Islet of Langerhans (tissue), 1 donor: ENCODE data around the gene SIRT5.

Experiments
- FAIRE-seq: peaks from one replicate; lab custom pipeline; 2011; peaks lifted over from hg19 to GRCh38; lab: Jason Lieb, UNC

The SIRT5 gene

DNA sequence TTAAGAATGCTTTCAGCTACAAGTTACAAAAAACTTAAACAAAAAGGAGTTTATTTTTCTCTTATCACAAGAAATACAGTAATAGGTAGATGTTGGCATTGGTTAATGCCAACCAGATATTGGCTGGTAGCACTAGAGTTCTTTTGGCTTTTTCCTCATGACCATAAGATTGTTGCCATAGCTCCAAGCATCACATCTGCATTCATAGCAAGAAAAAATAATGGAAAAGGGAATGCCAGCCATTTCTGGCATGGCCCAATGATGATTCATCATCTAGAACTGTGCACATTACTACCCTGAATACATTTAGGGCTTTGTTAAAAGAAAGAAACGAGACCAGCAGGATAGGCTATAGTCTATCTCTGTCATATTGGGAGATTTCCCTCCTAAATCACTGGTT lies 20.8 kb upstream of the SIRT5 start:
- no peak for FAIRE-seq

DNA sequence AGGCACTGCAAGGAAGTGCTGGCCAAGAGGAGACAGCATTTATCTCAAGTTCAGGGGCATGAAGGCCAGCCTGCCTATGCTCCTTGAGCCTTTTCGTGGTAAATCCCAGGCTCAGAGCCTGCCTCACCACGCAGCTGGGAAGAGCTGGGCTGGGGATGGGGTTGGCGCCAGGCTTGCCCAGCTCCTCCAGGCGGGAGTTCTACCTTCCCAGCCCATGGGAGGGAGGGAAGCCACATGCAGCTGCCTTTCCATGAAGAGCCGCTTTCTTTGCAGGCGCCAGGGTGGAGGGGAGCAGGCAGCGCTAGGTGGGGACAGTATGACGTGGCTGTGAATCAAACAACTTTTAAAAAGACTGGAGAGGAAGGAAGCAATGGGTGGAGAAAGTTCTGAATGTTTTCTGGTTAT lies 19.5 kb upstream of the SIRT5 start:
- FAIRE-seq, result no peak

DNA sequence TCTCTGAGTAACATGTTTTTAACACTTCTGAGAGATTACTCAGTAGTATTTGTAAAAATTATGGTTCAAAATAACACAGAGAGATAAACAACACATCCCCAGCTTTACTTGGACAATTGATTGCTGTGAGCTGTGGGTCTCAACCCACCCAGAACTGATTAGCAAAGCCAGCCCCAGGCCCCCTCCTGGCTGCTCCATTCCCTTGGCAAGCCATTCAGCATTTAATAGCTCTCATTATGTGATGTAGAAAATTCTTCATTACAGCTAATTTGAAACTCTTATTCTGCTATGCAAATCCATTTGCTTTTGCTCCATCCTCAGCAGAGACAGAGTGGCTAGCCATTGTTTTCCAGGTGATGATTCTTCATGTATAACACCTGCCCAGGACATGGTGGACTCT lies 16.6 kb upstream of the SIRT5 start:
- no peak for FAIRE-seq

DNA sequence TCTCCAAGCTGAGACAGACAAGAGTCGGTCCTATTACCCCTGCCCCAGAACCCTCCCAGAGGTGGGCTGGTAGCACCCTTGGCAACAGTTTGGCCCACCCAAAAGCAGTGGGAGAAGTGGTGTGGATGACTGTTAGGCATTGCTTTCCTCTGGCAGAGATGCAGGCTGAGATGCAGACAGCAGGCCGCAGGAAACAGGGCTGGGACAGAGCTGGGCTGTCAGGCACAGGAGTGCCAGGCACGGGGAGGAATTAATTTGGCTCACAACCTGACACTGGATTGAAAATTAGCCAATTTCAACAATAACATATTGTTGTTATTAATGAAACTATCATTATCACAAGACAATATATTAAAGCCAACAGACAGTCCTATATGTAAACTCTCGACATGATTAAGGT lies 15.7 kb upstream of the SIRT5 start:
- no peak for FAIRE-seq

DNA sequence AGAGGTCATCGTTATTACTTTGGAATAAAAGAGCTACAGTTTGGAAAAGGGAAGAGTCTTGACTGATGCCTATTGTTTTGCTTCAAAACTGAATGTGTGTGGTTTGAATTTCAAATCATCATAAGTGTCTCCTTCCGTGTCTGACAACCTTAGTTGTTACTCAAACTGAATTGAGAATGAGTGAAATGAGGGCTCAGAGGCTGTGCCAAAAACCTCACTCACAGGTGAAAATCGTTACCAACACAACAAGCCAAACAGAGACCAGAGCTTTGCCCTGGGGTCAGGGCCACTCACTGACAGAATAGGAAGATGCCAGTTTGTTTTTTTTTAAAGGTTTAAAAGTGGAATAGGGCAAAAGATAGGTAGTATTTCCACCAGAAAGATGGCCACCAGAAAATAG lies 15.2 kb upstream of the SIRT5 start:
- FAIRE-seq, result no peak

DNA sequence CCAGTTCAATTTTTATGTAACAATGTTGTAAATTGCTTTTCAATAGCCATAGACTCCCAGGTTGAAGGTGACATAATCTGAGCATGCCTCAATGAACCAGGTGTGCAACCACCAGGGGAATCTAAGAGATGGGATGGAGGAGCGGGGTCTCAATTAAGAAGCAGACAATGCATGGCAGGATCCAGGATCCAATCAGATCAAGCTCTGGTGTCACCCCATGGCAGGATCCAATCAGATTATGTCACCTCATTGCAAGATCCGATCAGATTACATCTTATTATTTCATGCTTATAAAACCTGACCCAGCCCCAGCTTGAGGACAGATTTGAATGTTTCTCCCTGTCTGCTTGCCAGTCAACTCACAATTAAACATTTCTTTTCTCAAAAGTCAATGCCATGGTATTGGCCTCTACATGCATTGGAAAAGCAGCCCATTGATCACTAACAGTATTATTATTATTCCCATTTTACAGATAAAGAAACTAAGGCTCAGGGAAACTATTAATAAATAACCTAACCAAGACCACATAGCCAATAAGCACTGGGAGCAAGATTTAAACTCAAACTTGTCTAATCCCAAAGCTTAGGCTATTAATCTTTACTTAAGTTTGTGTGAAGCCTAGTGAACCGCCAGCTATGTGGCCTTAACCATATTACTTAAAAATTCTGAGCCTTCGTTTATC lies 14.3 kb upstream of the SIRT5 start:
- FAIRE-seq, result no peak

DNA sequence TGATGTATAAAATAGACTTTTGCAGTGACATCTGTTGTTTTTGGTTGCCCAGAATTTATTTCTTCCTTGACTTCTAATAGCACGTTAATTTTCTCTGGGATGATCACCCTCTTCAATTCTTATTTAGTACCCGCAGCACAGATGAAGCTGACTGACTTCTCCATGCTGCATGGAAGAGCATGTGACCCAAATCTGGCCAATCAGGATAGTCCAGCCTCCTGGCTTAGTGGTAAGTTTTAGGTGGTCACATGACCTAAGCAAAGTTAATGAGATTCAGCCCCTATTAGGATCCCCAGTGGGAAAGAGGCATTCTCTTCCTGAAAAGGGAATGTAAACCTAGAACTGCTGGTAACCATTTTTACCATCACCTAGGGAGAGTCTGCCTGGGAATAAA lies 13.8 kb upstream of the SIRT5 start:
- FAIRE-seq, result no peak

DNA sequence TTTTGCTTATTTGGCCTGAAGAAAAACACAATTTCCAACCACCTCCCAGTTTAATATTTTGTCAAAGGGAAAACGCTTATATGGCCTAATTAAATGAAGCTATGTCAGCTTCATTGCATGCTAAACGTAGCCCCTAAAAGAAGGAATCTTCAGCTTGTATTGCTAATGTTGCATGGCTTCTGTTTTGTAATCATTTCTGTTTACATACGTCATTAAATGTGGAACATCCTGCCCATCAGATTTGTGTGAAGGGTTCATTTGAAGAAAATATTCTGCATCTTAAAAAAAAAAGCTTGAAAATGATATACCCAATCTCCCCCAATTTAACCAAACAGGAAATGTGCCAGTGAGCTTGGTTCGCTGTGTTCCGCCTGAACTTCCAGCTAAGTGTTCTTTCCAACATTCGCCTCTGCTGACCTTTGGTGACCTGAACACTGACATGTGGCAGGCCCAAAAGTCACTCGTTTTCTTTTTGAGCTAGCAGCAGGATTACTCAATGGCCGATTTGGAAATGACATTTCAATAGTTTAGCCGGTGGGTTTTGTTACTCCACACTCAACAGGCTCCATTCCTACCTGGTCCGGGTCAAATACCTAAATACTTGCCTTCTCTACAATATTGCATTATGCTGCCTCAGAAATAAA lies 12.7 kb upstream of the SIRT5 start:
- FAIRE-seq, result no peak

DNA sequence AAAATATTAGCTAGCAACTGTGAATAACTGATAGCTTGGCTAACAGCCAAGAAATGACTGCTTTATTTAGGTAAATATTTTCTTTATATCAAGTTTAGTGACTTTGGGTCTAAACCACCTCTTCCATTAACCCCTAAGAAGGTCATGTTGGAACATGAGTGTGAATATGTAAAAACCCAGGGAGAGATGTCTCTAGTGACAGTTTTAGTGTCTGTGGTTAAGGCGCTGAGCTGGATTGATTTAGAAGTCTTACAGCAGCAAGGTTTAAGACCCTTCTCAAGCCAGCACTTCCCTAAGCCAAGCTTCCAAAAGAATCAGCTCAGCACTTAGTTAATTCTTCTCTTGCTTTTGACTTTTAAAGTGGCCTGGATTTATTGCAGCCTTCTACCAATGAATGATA lies 11.4 kb upstream of the SIRT5 start:
- no peak for FAIRE-seq

DNA sequence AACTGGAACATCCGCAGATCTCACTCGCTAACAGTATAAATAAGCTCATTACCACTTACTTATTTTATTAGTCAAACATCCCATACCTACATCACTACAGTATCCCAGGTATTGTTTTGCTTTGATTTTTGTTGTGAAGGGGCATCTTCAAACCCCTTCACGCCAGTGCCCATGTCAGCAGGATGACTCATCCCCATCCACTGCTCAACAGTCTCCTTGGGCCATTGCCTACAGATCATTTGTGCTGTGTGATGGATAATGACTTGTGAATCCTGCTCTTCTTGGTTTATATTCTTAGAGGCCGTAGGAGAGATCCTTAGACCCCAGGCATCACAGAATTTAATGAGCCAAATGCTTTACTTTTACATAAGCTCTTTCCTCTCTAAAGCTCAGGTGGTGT lies 8.5 kb upstream of the SIRT5 start:
- no peak for FAIRE-seq

DNA sequence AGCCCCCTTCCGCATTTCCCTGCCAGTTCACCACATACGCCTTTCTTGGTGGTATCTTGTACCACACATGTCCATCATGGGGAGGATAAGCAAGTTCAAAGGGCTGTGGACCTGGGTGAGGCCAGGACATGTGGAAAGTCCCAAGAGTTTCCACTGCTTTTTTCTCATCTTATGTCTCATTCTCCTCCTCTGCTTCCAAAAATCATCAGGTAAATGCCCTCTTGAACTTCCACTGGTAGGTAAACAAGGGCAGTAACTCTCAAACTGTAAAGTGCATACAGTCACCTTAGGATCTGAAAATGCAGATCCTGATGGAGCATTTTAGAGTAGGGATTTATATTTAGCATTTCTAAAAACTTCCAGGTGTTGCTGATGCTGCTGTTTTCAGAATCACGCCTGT lies 7.9 kb upstream of the SIRT5 start:
- no peak for FAIRE-seq

DNA sequence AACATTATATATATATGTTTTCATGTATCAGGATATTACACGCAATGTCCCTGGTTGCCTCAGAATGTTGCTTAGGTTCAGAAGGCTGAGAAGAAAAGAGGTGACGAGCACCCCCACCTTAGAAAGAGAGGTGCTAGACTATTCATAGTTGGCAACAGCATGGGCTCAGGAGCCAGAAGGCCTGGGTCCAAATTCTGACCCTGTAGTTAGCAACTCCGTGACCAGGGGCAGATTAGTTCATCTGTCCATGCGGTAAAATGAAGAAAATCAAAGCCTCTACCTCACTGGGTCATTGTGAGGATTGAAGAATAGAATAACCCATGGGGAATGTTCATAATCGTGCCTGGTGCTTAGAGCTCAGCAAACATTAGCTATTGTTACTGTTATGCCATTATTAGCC lies 5.4 kb upstream of the SIRT5 start:
- no peak for FAIRE-seq

DNA sequence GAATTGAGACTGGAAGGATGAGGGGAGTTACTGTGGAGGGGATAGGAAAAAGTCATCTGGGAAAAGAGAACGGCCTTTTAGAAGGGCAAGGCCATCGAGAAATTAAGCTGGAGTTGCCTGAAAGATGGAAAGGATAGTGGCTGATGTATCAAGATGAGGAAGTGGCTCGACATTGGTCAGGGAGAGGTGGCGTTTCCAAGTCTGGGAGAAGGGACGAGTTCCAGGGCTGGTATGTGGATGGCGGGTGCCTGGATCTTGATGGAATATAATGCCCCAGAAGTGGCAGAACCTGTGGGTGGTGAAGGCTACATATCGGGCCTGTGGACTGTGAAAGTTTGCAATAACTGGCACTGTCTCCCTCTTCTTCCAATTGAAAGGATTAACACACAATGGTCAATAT lies 2.2 kb upstream of the SIRT5 start:
- FAIRE-seq, result no peak

DNA sequence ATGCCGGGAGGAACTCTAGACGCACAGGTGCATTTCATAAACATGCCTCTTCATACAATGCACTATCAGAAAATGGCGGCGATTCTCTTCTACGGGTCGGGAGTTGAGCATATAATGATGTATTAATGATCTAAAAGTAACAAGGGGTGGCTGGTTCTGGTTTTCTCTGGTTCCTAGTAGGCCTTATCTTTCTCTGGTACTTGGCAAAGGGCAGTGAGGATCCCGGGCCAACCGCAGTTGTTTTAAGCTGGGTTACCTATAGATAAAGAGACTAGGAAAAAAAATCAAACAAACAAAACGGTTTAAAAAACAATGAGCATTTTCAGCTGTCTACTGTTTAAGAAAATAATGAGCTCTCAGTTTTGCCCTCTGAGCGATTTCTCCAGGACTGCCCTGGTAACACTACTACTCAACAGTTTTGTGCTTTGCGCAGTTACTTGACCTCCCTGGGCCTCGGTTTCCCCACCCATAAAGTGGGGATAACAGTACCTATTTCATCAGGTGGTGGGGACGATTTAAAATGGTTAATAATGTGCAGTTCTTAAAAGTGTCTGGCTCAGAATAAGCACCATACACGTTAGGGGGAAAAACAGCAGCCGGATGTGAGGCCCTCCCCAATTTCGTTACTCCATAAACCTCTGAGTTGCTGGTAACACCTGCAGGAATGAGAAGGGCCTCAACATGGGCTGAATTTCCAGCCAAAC lies 1.3 kb upstream of the SIRT5 start:
- FAIRE-seq, result no peak

DNA sequence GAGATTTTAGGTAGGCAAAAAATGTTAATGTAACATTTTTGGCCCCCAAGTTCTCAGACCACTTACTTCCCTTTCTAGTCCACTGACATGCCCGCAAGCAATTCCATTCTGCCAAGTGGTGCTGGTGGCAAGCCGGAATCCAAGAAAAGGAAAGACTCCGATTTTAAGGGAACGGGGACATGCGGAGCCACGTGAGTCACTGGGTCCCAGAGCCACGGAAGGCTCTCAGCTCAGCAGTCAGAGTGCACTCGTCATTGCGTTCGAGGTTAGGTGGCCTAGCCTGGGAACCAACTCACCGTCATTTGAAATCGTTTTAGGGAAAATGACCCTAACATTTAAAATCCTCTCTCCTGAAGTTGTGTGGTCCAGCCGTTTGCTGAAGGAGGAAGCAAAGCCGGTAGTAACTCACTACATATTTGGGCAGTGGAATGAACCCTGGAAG lies 711 bp upstream of the SIRT5 start:
- FAIRE-seq, result no peak

DNA sequence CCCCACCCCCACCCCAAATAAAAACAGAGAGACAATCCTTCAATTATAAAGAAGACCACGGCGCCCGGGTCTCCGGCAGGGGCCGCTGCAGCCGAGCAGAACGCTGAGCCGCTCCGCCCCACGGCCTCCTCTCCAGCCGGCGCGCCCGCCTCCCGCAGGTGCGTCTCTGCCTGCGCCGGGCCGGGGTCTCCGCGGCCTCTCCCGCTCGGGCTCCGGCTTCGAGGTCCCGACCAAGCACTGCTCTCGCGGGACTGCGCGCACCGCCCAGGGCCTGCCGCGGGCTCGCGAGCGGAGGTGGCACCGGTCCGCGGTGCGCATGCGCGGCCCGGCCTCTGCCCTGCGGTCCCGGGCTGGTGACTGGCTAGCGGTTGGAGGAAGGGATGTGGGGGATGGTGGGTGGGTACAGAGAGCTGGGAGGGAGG lies 241 bp upstream of the SIRT5 start:
- FAIRE-seq, result no peak

DNA sequence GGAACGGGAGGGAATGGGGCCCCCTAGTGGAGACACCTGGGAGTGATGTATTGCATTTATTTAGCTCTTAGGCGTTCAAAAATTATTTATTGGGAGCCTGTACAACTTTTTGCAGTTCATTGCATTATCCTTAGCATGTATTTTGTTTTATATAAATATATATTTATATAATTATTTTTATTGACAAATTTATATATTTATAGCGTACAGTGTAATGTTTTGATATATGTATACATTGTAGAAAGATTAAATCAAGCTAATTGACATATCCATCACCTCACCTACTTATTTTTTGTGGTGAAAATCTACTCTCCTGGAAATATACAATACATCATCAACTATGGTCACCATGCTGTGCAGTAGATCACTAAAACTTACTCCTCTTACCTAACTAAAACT lies 975 bp downstream of the SIRT5 start:
- peak; percentile 17 for FAIRE-seq

DNA sequence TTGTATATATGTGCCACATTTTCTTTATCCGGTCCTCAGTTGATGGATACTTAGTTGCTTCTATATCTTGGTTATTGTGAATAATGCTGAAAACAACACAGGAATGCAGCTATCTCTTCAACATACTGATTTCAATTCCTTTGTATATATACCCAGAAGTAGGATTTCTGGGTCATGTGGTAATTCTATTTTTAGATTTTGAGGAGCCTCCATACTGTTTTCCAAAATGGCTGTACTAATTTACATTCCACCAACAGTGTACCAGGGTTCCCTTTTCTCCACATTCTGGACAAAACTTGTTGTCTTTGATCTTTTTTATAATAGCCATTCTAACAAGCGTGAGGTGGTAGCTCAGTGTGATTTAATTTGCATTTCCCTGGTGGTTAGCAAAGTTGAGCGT lies 1.6 kb downstream of the SIRT5 start:
- no peak for FAIRE-seq

DNA sequence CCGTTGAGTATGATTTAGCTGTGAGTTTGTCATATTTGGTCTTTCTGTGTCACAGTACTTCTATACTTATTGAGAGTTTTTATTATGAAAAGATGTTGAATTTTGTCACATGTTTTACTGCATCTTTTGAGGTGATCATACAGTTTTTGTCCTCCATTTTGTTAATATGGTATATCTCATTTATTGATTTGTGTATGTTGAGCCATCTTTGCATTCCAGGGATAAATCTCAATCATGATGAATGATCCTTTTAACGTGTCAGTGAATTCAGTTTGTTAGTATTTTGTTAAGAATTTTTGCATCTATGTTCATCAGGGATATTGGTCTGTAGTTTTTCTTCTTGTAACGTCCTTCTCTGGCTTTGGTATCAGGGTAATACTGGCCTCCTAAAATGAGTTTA lies 3.5 kb downstream of the SIRT5 start:
- FAIRE-seq, result no peak

DNA sequence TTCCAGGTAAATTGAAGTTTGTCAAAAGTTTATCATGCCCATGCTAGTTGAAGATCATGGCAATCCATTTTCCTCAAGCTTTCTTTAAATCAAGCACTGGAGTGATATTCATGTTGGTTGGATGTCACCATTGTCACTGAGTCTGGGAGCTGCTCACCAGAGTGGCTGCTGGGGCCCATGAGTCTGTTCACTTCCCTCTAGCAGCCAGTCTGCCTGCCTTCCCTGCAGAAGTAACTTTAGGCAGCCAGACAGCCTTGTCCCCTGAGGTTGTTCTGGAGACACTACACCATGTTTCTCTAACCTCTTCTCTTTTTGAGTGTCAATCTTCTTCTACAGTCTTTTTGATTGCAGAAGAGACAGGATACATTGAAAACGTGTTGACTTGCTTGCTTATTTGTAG lies 5.5 kb downstream of the SIRT5 start:
- no peak for FAIRE-seq

DNA sequence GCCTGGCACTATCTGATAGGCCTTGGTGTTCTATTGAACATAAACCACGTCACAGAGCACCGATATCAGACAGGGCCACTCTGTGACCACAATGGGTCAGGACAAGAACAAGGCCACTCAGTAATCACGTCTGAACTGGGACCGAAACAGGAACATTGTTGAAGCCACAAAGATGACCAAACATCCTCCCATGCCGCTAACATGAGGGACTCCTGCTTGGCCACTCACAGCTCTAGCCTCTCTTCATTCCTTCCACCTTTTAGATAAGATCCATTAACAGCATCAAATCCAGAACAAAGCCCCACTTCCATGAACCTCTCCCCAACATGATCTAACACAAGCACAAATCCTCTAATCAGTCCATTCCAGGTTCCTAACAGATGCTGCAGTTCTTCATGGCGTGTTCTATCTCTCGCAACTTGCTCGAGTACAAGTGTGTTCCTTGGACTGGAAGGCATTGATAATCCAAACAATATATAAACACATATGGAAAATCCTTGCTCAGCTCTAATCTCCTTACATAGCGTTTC lies 7.4 kb downstream of the SIRT5 start:
- no peak for FAIRE-seq

DNA sequence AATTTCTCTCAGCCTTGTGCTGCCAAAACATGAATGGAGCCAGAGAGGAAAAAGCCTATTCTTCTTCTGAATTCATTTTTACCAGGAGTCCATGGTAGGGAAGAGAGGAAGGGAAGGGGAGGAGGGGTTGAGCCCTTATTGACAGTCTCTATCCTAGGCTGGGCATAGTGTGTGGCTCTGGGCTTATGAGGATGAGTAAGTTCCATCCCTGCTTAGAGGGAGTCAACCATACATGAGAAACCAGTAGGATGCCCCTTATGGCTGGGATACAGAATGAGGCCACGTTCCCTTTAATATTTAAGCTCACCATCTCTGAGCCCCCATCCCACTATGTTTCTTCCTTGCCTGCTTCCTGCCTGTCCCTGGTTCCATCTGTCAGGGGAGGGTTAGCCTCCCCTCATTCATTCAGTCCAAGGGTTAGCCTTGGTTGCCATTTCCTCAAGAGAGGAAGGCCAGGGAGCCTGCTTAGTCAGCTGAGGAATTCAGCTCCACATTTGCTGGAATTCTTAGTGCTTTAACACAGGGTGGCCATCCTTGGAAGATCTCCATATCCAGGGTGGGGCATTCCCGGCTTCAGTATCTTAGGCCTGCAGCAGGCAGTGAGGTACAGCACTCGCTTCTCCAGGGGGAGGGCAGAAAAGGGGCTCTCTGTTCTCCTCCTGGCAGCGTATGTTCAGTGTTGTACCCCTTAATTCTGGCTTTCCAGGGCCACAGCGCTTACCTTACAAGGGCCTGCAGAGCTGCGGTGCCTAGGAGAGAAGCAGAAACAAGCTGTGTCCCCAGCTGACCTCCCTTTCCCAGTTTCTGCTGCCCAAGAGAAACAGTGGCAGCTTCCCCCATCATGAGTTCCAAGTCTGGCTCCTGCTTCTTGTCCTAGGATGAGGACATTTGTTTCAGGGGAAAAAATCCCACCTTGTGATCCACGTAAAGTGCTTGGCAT lies 12.5 kb downstream of the SIRT5 start:
- FAIRE-seq, result no peak
